Keratinocyte (primary cell): Measurements from ENCODE around the gene ODF4. TPM values are rescaled to one million over a fixed set of nuclear protein-coding genes. Genes with fewer than 3 reads are reported as not detected.
A peak's percentile ranks its signal among the peaks of the same experiment; 100 is the strongest.

Experiments
- DNase-seq: peaks from one replicate; pipeline ENCODE4 v3.0.0-alpha.2; 2011; ENCODE audit warnings: low read depth, missing footprints, low spot score
- FAIRE-seq: peaks from 2 replicates; lab custom pipeline; 2011; peaks lifted over from hg19 to GRCh38; lab: Jason Lieb, UNC
- H2AFZ ChIP-seq: 2 replicates; pipeline ENCODE4 v1.6.0; 2012; ENCODE audit warnings: low read length, control low read depth, inconsistent platforms; ENCODE audit not compliant: control insufficient read depth
- H3K27ac ChIP-seq: 2 replicates; pipeline ENCODE4 v1.5.1; 2011; ENCODE audit warnings: low read length; ENCODE audit not compliant: control insufficient read depth, insufficient read depth
- H3K27me3 ChIP-seq: 3 replicates; pipeline ENCODE4 v1.6.0; 2011; ENCODE audit warnings: low read length; ENCODE audit not compliant: control insufficient read depth, insufficient read depth; ENCODE audit errors: extremely low read depth
- H3K36me3 ChIP-seq, 2 experiments: 2 replicates in 1 of 2; 3 replicates in 1 of 2; pipeline ENCODE4 v1.5.1; 2011; ENCODE audit warnings: low read length in 2 of 2, mild to moderate bottlenecking in 1 of 2; ENCODE audit not compliant: control insufficient read depth in 2 of 2, insufficient read depth in 2 of 2; ENCODE audit errors: extremely low read depth in 1 of 2
- H3K4me1 ChIP-seq: 3 replicates; pipeline ENCODE4 v1.5.1; 2011; ENCODE audit warnings: low read length; ENCODE audit not compliant: control insufficient read depth, insufficient read depth; ENCODE audit errors: extremely low read depth
- H3K4me2 ChIP-seq: 3 replicates; pipeline ENCODE4 v1.6.0; 2011; ENCODE audit warnings: low read depth, low read length; ENCODE audit not compliant: control insufficient read depth, insufficient read depth; ENCODE audit errors: extremely low read depth
- H3K4me3 ChIP-seq, 3 experiments: fragments of 200-600 bp in 1 of 3; sonication (generic) in 1 of 3; 2 replicates in 2 of 3; 3 replicates in 1 of 3; pipeline ENCODE4 v1.5.1; 2011 to 2016; ENCODE audit warnings: low read length in 3 of 3, mild to moderate bottlenecking in 3 of 3, control low read depth in 2 of 3, inconsistent platforms in 1 of 3, low read depth in 1 of 3, mixed read lengths in 1 of 3, mixed run types in 1 of 3, moderate library complexity in 1 of 3; ENCODE audit not compliant: control insufficient read depth in 2 of 3, insufficient read depth in 2 of 3; ENCODE audit errors: extremely low read depth in 1 of 3
- H3K79me2 ChIP-seq: 2 replicates; pipeline ENCODE4 v1.6.0; 2012; ENCODE audit warnings: low read length; ENCODE audit not compliant: control insufficient read depth, insufficient read depth
- H3K9ac ChIP-seq: 3 replicates; pipeline ENCODE4 v1.6.0; 2011; ENCODE audit warnings: low read length; ENCODE audit not compliant: control insufficient read depth, insufficient read depth; ENCODE audit errors: extremely low read depth
- H3K9me1 ChIP-seq: 3 replicates; pipeline ENCODE4 v1.6.0; 2011; ENCODE audit warnings: low read length; ENCODE audit not compliant: control insufficient read depth, insufficient read depth; ENCODE audit errors: extremely low read depth
- H3K9me3 ChIP-seq: 2 replicates; pipeline ENCODE4 v1.5.1; 2012; ENCODE audit warnings: low read depth, low read length; ENCODE audit not compliant: control insufficient read depth
- H4K20me1 ChIP-seq: 3 replicates; pipeline ENCODE4 v1.6.0; 2011; ENCODE audit warnings: low read length; ENCODE audit not compliant: control insufficient read depth, insufficient read depth; ENCODE audit errors: extremely low read depth
- EZH2 ChIP-seq: IDR thresholded peaks from one replicate; pipeline ENCODE4 v1.6.1; 2012; ENCODE audit warnings: inconsistent platforms, mild to moderate bottlenecking, low read length, moderate library complexity
- dilution Hi-C: fragments of 300-500 bp; cut with MboI; formaldehyde crosslinking; loops from one replicate; pipeline ENCODE4 v1.7.0; 2020; ENCODE audit warnings: low sequenced_read_pairs; ENCODE audit not compliant: extremely low pct_ligation_motif_present
- polyA plus RNA-seq, 5 experiments: library from polyadenylated mRNA; depleted of rRNA in 3 of 5; stranded (reverse) in 3 of 5; stranded (forward) in 1 of 5; unstranded in 1 of 5; fragments of >200 nt; gene quantifications; 1 replicate in 1 of 5; 2 replicates in 3 of 5; 3 replicates in 1 of 5; pipeline versions ENCODE4 v1.2.1 to v1.2.3, GENCODE V29; 2011 to 2012; ENCODE audit warnings: missing spikeins in 2 of 5, low read depth in 1 of 5, low replicate concordance in 1 of 5
- TF ChIP-seq, protein P1 (sequence below), 3 experiments: IDR thresholded peaks in 1 of 3; conservative IDR thresholded peaks in 1 of 3; optimal IDR thresholded peaks in 1 of 3; 2 replicates in 2 of 3; 3 replicates in 1 of 3; pipeline versions ENCODE3 to v1.5.1; 2011; ENCODE audit warnings: low read length in 3 of 3, mild to moderate bottlenecking in 3 of 3, moderate library complexity in 2 of 3, control low read depth in 1 of 3, inconsistent platforms in 1 of 3; ENCODE audit not compliant: insufficient read depth in 2 of 3; ENCODE audit errors: extremely low read depth in 1 of 3

Gene ODF4
- polyA plus RNA-seq, 1 donor (not counting 4 experiments of a cell fraction or from before 2014, with no cell fraction given), result not detected

DNA sequence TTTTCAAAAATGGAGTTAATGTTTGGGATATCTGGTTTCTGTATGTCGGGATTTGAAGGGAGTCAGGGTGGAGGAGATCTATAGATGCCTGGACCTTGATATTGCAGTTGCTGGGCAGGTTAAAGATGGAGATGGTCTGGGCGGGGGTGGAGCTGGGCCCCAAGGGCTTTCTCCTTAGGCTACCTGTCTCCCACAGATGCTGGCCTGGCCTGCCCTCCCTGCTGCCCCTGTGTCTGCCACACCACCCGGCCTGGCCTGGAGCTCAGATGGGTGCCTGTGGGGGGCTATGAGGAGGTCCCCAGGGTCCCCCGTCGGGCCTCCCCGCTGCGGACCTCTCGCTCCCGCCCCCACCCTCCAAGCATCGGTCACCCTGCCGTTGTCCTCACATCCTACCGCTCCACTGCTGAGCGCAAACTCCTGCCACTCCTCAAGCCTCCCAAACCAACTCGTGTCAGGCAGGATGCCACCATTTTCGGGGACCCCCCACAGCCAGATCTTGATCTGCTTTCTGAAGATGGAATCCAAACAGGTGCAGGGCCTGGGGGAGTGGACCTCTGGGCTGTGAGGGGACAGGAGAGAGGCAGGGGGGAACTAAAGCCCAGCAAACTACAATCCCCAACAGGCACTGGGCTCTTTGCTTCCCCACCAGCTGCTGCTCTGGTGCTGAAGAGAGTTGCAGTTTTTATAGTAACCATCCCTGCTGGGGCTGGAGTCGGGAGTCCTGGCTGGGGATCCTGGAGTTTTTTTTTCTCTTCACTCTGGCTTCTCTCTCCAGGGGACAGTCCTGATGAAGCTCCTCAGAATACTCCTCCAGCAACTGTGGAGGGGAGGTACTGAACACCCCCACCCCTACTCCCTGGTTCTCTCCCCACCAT lies 26.7 kb upstream of the ODF4 start:
- Histone ChIP-seq H2AFZ (no peak overlapping the region), H3K36me3 (no peaks in the 10 kb centered on the region)

DNA sequence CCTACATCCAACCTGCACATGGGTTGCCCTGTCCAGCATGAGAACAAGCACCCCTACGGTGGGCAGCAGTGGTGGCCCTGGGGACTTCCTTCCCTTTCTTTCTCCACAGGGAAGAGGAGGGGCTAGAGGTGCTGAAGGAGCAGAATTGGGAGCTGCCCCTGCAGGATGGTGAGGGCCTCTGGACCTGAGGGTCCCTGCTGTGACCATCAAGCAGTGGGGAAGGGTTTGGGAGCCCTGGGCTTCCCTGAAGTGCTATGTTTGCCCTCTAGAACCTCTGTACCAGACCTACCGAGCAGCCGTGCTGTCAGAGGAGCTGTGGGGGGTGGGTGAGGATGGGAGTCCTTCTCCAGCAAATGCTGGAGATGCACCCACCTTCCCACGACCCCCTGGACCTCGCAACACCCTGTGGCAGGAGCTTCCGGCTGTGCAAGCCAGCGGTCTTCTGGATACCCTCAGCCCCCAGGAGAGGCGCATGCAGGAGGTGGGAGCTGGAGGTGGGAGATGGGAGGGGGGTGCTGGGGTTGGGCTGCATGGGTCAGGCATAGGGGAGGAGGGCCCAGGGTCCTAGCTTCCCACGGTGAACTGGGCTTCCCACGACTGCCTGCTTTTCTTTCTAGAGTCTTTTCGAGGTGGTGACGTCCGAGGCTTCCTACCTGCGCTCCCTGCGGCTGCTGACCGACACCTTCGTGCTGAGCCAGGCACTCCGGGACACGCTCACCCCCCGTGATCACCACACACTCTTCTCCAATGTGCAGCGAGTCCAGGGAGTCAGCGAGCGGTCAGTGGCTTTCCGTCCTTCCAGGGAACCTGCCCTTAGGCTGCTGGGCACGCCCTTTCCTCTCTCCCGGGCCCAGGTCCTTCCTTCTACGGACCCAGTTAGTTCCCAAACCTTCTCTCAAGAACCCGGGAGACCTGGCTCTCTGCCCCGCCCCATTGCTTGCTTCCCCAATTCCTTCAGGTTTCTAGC lies 24.6 kb upstream of the ODF4 start:
- H2AFZ ChIP-seq, result peak overlapping the region; percentile 46
- H3K27me3 ChIP-seq, result peaks cover 43% of the 10 kb centered on the region
- peaks cover 6% of the 10 kb centered on the region for H3K4me1 ChIP-seq
- H3K36me3 ChIP-seq, result no peaks in the 10 kb centered on the region
- H3K9me3 ChIP-seq, result no peaks in the 10 kb centered on the region
- H3K4me3 ChIP-seq, result peak overlapping the region in 1 of 3 experiments; percentile 27
- no peaks in the 10 kb centered on the region for H3K9me1 ChIP-seq
- DNase-seq, result no peak
- H3K9ac ChIP-seq, result no peak overlapping the region
- no peaks in the 10 kb centered on the region for H4K20me1 ChIP-seq
- H3K27ac ChIP-seq, result no peak overlapping the region
- H3K4me2 ChIP-seq, result peak overlapping the region; percentile 60
- FAIRE-seq, result no peak
- dilution Hi-C loops, result no loop called here
- no peaks in the 10 kb centered on the region for H3K79me2 ChIP-seq
- no peak for TF ChIP-seq EZH2
- TF ChIP-seq, protein P1, sequence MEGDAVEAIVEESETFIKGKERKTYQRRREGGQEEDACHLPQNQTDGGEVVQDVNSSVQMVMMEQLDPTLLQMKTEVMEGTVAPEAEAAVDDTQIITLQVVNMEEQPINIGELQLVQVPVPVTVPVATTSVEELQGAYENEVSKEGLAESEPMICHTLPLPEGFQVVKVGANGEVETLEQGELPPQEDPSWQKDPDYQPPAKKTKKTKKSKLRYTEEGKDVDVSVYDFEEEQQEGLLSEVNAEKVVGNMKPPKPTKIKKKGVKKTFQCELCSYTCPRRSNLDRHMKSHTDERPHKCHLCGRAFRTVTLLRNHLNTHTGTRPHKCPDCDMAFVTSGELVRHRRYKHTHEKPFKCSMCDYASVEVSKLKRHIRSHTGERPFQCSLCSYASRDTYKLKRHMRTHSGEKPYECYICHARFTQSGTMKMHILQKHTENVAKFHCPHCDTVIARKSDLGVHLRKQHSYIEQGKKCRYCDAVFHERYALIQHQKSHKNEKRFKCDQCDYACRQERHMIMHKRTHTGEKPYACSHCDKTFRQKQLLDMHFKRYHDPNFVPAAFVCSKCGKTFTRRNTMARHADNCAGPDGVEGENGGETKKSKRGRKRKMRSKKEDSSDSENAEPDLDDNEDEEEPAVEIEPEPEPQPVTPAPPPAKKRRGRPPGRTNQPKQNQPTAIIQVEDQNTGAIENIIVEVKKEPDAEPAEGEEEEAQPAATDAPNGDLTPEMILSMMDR (optimal IDR thresholded peaks at IDR 0.05 in 1 of 3, IDR thresholded peaks at IDR 0.05 in 1 of 3, conservative IDR thresholded peaks at IDR 0.05 in 1 of 3; ENCODE audit: extremely low read depth in 1 of 3, insufficient read depth in 2 of 3, low read length in 3 of 3), result no peak

More for the DNA sequence above, 26.7 kb upstream of the ODF4 start:
- H3K27ac ChIP-seq, result no peak overlapping the region
- DNase-seq (no peak), FAIRE-seq (no peak)
- no peak overlapping the region for H3K4me2 ChIP-seq
- no peaks in the 10 kb centered on the region for H3K9me3 ChIP-seq
- no peaks in the 10 kb centered on the region for H3K9me1 ChIP-seq
- peaks cover 43% of the 10 kb centered on the region for H3K27me3 ChIP-seq
- no peak overlapping the region for H3K9ac ChIP-seq
- no peak for TF ChIP-seq EZH2
- TF ChIP-seq, protein P1 (optimal IDR thresholded peaks at IDR 0.05 in 1 of 3, IDR thresholded peaks at IDR 0.05 in 1 of 3, conservative IDR thresholded peaks at IDR 0.05 in 1 of 3; ENCODE audit: extremely low read depth in 1 of 3, insufficient read depth in 2 of 3, low read length in 3 of 3), result no peak
- no peaks in the 10 kb centered on the region for H3K79me2 ChIP-seq
- dilution Hi-C loops, result no loop called here
- H3K4me1 ChIP-seq, result peaks cover 6% of the 10 kb centered on the region
- H3K4me3 ChIP-seq, result no peak overlapping the region
- no peaks in the 10 kb centered on the region for H4K20me1 ChIP-seq
